Mammary epithelial cell (primary cell): Measurements from ENCODE around the gene PLCH1.

Experiments used
- CTCF ChIP-seq, 2 donors: IDR thresholded peaks in 1 of 2; conservative IDR thresholded peaks in 1 of 2; 2 replicates each; pipeline ENCODE4 v1.5.1; 2011 to 2012; ENCODE audit warnings: inconsistent platforms in 2 of 2, low read length in 2 of 2, mild to moderate bottlenecking in 2 of 2, control low read depth in 1 of 2, low read depth in 1 of 2; ENCODE audit not compliant: insufficient read depth in 1 of 2; ENCODE audit errors: extremely low read depth in 1 of 2
- EZH2 ChIP-seq: IDR thresholded peaks from 2 replicates; pipeline ENCODE4 v1.6.1; 2012; ENCODE audit warnings: low read length, inconsistent platforms, borderline replicate concordance

- TF ChIP-seq CTCF (conservative IDR thresholded peaks at IDR 0.05 in 1 of 2, IDR thresholded peaks at IDR 0.05 in 1 of 2; ENCODE audit: extremely low read depth in 1 of 2, insufficient read depth in 1 of 2, low read depth in 1 of 2, low read length in 2 of 2) (no peak), EZH2 (no peak)
Measured at GRCh38 chr3:155741101-155741500, 3.8 kb downstream of the PLCH1 start.
